Measurements from ENCODE around the gene ZMYM3. TPM values are rescaled to one million over a fixed set of nuclear protein-coding genes. Genes with fewer than 3 reads are reported as not detected.

The ZMYM3 gene
- total and polyA plus RNA-seq, 2 of the 4 experiments (the other 2 are of a cell fraction): 10.0 to 28.1 TPM

- Histone ChIP-seq H2BK20ac (ENCODE audit: low read depth, low read length) (no peak overlapping the region), H2BK15ac (ENCODE audit: low read depth, low read length) (no peak overlapping the region), H3K4me2 (ENCODE audit: low read depth, low read length) (no peak overlapping the region), H3K9ac (ENCODE audit: low read depth, low read length) (no peak overlapping the region), H4K20me1 (ENCODE audit: insufficient read depth, low read length) (no peaks in the 10 kb centered on the region), H3K4ac (ENCODE audit: low read depth, low read length) (no peak overlapping the region), H3K27ac (ENCODE audit: insufficient read depth, low read length) (no peak overlapping the region), H2AK5ac (ENCODE audit: low read depth, low read length) (no peak overlapping the region), H4K91ac (ENCODE audit: insufficient read depth, low read depth, low read length) (no peak overlapping the region), H2BK120ac (ENCODE audit: low read depth, low read length) (no peak overlapping the region), H2AFZ (replicated peaks; ENCODE audit: low read length, poor library complexity) (no peak overlapping the region), H3K14ac (replicated peaks; ENCODE audit: low read depth, low read length) (no peak overlapping the region), H3K9me3 (ENCODE audit: control insufficient read depth, insufficient read depth, low read length) (no peaks in the 10 kb centered on the region), H3K4me1 (ENCODE audit: control insufficient read depth, insufficient read depth, low read length) (no peaks in the 10 kb centered on the region), H2BK5ac (ENCODE audit: low read depth, low read length, poor library complexity, severe bottlenecking) (no peak overlapping the region), H3K9me1 (ENCODE audit: insufficient read depth, low read length) (no peaks in the 10 kb centered on the region), H3K18ac (ENCODE audit: low read depth, low read length) (no peak overlapping the region), H4K5ac (ENCODE audit: low read depth, low read length) (no peak overlapping the region), H3K4me3 (ENCODE audit: insufficient read depth, low read depth, low read length) (no peak overlapping the region), H3K23ac (ENCODE audit: low read depth, low read length) (no peak overlapping the region), H3K36me3 (ENCODE audit: control insufficient read depth, insufficient read depth, low read length) (peaks cover 63% of the 10 kb centered on the region), H3K56ac (ENCODE audit: extremely low read depth, insufficient read depth, low read length) (no peak overlapping the region), H4K8ac (ENCODE audit: low read depth in 2 of 2, low read length in 2 of 2) (no peak overlapping the region), H3K27me3 (ENCODE audit: control insufficient read depth, insufficient read depth, low read length) (peaks cover 2% of the 10 kb centered on the region; the same call in 1 of the 2 replicates), H3K79me1 (ENCODE audit: low read depth in 1 of 2, low read length in 2 of 2) (no peaks in the 10 kb centered on the region), H2AK9ac (replicated peaks; ENCODE audit: low read depth, low read length, poor library complexity) (no peak overlapping the region)
- in situ Hi-C loops (cut with MboI; ENCODE audit: low sequenced_read_pairs) (no loop called here), dilution Hi-C loops (cut with HindIII; ENCODE audit: low sequenced_read_pairs, unreplicated experiment) (no loop called here), intact Hi-C loops (cut with micrococcal nuclease) (no loop called here)
- ATAC-seq (ENCODE audit: low read depth): no peak
- no peak for TF ChIP-seq POLR2A (IDR thresholded peaks at IDR 0.05; ENCODE audit: low read depth, low read length)
- no peak for TF ChIP-seq USF2 (IDR thresholded peaks at IDR 0.05; ENCODE audit: low read depth, low read length)
- no peak for TF ChIP-seq NFE2L2 (IDR thresholded peaks at IDR 0.05; ENCODE audit: low read depth, low read length)
- no peak for TF ChIP-seq MAFK (IDR thresholded peaks at IDR 0.05; ENCODE audit: low read depth, low read length)
- TF ChIP-seq CHD1 (IDR thresholded peaks at IDR 0.05; ENCODE audit: low read depth, low read length): no peak
- no peak for TF ChIP-seq CEBPB (IDR thresholded peaks at IDR 0.05; ENCODE audit: low read depth, low read length)
- TF ChIP-seq ELK1 (IDR thresholded peaks at IDR 0.05; ENCODE audit: borderline replicate concordance, low read depth, low read length): no peak
- no peak for TF ChIP-seq FOS (IDR thresholded peaks at IDR 0.05; ENCODE audit: low read depth, low read length)
- TF ChIP-seq RCOR1 (IDR thresholded peaks at IDR 0.05; ENCODE audit: insufficient replicate concordance, low read length): no peak
- no peak for TF ChIP-seq RFX5 (IDR thresholded peaks at IDR 0.05; ENCODE audit: low read depth, low read length)
- no peak for TF ChIP-seq MAZ (IDR thresholded peaks at IDR 0.05; ENCODE audit: borderline replicate concordance, low read depth, low read length)
- no peak for TF ChIP-seq SMC3 (IDR thresholded peaks at IDR 0.05; ENCODE audit: low read depth, low read length)
- TF ChIP-seq MXI1 (IDR thresholded peaks at IDR 0.05; ENCODE audit: borderline replicate concordance, low read depth, low read length): no peak
- TF ChIP-seq RAD21 (IDR thresholded peaks at IDR 0.05; ENCODE audit: low read length): no peak
- no peak for TF ChIP-seq BHLHE40 (IDR thresholded peaks at IDR 0.05; ENCODE audit: low read depth, low read length)
- TF ChIP-seq CTCF (conservative IDR thresholded peaks at IDR 0.05; ENCODE audit: low read depth, low read length): no peak
- no TSS peak for BruUV-seq (replicated peaks)
- ChIA-PET CTCF (no interaction called here), POLR2A (ENCODE audit: unreplicated experiment) (no interaction called here)
- WGBS, 2 experiments (ENCODE audit: extremely low coverage in 2 of 2, insufficient read length in 1 of 2): 100% methylated on average over 1 of the region's 2 CpGs; no CpG with 5 or more reads in 1 of the 2 experiments
- DNase-seq: no peak
These were observed 8.8 kb downstream of the ZMYM3 start for GRCh38 chrX:71245159-71245558.

All from IMR-90 (cell line).